ENCODE data around the gene BIK. TPM values are rescaled to one million over a fixed set of nuclear protein-coding genes. Genes with fewer than 3 reads are reported as not detected.

BIK gene
- total and polyA plus RNA-seq, 12 donors, result 0.28 to 0.88 (median 0.57) TPM; not detected in 5

DNA sequence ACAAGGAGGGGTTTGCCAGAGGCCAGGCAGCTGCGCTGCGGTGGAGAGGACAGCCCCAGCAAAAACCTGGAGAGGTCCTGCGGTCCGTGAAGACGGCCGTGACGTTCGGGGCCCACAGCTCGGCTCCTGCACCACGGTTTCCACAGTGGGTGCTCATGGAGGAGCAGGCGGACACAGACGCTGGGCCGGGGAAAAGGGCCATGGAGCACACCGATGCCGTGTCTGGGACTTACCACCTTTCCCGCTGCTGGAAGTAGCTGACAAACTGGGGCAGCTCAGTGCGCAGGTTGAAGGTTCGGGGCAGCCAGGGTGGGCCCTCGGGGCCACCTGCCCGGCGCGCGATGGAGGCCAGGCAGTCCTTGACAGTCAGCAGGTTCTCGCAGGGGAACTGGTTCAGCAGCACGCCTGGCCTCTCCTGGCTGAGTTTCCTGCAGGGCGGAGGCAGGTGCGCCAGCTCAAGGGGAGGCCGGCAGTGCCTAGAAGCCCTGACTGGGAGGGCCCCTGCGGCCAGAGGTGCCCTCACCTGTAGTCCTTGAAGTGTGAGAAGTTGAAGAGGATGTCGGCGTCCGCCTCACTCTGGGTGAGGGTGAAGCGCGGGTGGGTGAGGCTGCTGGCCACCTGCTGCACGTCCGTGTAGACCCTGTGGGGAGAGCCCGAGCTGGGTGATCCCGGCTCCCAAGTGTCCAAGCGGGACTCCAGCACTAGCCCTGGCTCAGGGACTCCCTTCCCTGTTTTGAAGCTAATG is 63.6 kb downstream of the BIK start:
- Histone ChIP-seq H3K27me3 (no peaks in the 10 kb centered on the region), H3K27ac (no peak overlapping the region), H3K4me1 (no peaks in the 10 kb centered on the region), H3K4me3 (no peak overlapping the region), H3K9me3 (no peaks in the 10 kb centered on the region), H3K36me3 (peaks cover 0 to 78% (median 26%) of the 10 kb centered on the region in 9 donors)
- no peak for ATAC-seq
- intact Hi-C loops (cut with DNase I), result no loop called here
- no peak for DNase-seq
- 97 to 98% methylated on average over 39 of the region's 39 CpGs for WGBS, 2 donors
- TF ChIP-seq, protein P1, sequence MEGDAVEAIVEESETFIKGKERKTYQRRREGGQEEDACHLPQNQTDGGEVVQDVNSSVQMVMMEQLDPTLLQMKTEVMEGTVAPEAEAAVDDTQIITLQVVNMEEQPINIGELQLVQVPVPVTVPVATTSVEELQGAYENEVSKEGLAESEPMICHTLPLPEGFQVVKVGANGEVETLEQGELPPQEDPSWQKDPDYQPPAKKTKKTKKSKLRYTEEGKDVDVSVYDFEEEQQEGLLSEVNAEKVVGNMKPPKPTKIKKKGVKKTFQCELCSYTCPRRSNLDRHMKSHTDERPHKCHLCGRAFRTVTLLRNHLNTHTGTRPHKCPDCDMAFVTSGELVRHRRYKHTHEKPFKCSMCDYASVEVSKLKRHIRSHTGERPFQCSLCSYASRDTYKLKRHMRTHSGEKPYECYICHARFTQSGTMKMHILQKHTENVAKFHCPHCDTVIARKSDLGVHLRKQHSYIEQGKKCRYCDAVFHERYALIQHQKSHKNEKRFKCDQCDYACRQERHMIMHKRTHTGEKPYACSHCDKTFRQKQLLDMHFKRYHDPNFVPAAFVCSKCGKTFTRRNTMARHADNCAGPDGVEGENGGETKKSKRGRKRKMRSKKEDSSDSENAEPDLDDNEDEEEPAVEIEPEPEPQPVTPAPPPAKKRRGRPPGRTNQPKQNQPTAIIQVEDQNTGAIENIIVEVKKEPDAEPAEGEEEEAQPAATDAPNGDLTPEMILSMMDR (IDR thresholded peaks at IDR 0.05), result no peak

DNA sequence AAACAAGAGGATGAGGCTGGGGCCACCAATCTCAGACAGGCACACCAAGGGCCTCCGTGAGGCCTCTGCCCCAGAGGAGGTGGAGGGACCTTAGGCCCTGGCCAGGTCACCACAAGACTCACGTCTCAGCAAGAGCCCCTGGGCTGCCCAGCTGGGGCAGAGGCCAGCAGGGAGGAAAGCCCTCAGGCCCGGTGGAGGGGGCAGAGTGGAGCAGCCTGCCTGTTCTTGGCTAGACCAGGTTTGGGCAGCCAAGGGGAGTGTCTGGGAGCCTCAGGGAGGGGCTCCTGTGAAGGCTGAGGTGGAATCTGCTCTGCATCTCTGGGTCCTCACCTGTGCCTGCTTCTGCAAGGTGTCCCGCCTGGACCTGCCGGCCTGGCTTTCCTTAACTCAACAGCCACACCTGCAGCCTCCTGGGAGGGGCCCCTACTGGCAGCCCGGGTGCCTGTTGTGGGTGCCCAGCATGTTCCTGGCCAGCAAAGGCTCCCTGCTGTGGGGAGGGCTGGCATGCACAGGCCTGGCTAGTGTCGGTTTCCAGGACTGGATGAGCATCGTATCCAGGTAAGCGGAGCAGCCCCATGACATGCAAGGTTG is 64.5 kb downstream of the BIK start:
- TF ChIP-seq, protein P1 (IDR thresholded peaks at IDR 0.05), result no peak
- Histone ChIP-seq H3K9me3 (no peaks in the 10 kb centered on the region), H3K4me3 (no peak overlapping the region), H3K4me1 (no peaks in the 10 kb centered on the region), H3K27ac (no peak overlapping the region), H3K27me3 (no peaks in the 10 kb centered on the region), H3K36me3 (peaks cover 0 to 82% (median 26%) of the 10 kb centered on the region in 9 donors)
- 91 to 93% methylated on average over 9 of the region's 9 CpGs for WGBS, 2 donors
- ATAC-seq (no peak), DNase-seq (no peak)
- intact Hi-C loops (cut with DNase I), result no loop called here

DNA sequence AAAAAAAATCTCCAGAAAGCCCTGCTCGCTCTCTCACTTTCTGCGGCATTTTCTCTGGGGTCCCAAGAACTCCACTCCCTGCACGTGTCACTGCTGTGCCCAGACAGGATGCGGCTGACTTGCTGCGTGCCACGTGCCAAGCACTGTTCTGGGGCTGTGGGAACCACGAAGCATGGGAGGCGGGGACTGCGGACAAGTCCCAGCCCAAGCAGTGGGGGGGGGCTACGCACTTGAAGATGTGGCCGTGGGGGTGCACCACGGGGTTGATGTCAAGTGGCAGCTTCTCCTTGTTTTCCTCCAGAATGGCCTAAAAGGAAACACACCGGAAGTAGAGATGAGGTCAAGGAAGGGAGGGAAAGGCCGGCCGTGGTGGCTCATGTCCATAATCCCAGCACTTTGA is 65.5 kb downstream of the BIK start:
- H3K9me3 ChIP-seq, result no peaks in the 10 kb centered on the region
- ATAC-seq (peak in 1 of 8 donors; percentile 11), DNase-seq (no peak)
- WGBS, 2 donors, result 70 to 81% methylated on average over 15 of the region's 15 CpGs
- H3K36me3 ChIP-seq, result peaks cover 0 to 80% (median 24%) of the 10 kb centered on the region in 9 donors
- no peaks in the 10 kb centered on the region for H3K27me3 ChIP-seq
- TF ChIP-seq, protein P1 (IDR thresholded peaks at IDR 0.05), result no peak
- intact Hi-C loops (cut with DNase I), result no loop called here
- H3K27ac ChIP-seq, result no peak overlapping the region
- H3K4me1 ChIP-seq, result no peaks in the 10 kb centered on the region
- no peak overlapping the region for H3K4me3 ChIP-seq

DNA sequence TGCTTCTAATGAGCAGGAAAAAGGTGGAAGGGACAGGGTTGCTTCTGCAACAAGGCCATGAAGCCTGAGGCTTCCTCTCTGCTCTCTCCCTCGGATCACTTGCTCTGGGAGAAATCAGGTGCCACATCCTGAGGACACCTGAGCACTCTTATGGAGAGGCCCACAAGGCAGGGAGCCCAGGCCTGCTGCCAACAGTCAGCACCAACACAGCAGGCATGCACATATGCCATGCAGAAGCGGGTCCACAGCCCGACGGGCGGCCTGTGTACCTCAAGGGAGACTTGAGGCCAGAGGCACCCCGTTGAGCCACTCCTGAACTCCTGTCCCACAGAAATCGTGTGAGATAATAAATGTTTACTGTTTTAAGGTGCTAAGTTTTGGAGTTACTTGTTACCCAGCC is 66.9 kb downstream of the BIK start:
- ATAC-seq (no peak), DNase-seq (no peak)
- 87 to 93% methylated on average over 7 of the region's 7 CpGs for WGBS, 2 donors
- no peaks in the 10 kb centered on the region for H3K4me1 ChIP-seq
- peaks cover 0 to 72% (median 23%) of the 10 kb centered on the region in 9 donors for H3K36me3 ChIP-seq
- TF ChIP-seq, protein P1 (IDR thresholded peaks at IDR 0.05), result no peak
- no peaks in the 10 kb centered on the region for H3K9me3 ChIP-seq
- no peaks in the 10 kb centered on the region for H3K27me3 ChIP-seq
- H3K27ac ChIP-seq, result no peak overlapping the region
- intact Hi-C loops (cut with DNase I), result no loop called here
- H3K4me3 ChIP-seq, result no peak overlapping the region

Other genes with a start within 250 kb of the BIK start
- 10 to 100 TPM; 45.0 to 69.7 (median 57.8) TPM for gene PACSIN2, start 95.6 kb upstream of the BIK start, total RNA-seq
- 10 to 100 TPM; 24.3 to 41.7 TPM for gene PACSIN2, start 95.6 kb upstream of the BIK start, polyA plus RNA-seq
- gene TTLL1, start 21.4 kb upstream of the BIK start, total RNA-seq, result 10 to 100 TPM in 7 of 10 donors, 1 to 10 TPM in 3; 7.2 to 14.5 (median 11.0) TPM
- 1 to 10 TPM; 4.5 to 5.7 TPM for gene TTLL1, start 21.4 kb upstream of the BIK start, polyA plus RNA-seq
- gene MCAT, start 32.6 kb downstream of the BIK start, total RNA-seq, result 10 to 100 TPM; 12.8 to 18.2 (median 15.2) TPM
- 10 to 100 TPM; 17.6 to 33.4 TPM for gene MCAT, start 32.6 kb downstream of the BIK start, polyA plus RNA-seq
- gene TSPO, start 40.8 kb downstream of the BIK start, total RNA-seq, result 100 to 1,000 TPM in 4 of 10 donors, 10 to 100 TPM in 6; 84.7 to 173 (median 99.0) TPM
- gene TSPO, start 40.8 kb downstream of the BIK start, polyA plus RNA-seq, result 100 to 1,000 TPM; 231 to 258 TPM
- 10 to 100 TPM in 4 of 10 donors, 1 to 10 TPM in 6; 8.0 to 18.9 (median 9.6) TPM for gene TTLL12, start 76.4 kb downstream of the BIK start, total RNA-seq
- gene TTLL12, start 76.4 kb downstream of the BIK start, polyA plus RNA-seq, result 10 to 100 TPM in 1 of 2 donors, 1 to 10 TPM in 1; 8.1 to 16.7 TPM
- under 1 TPM in 9 of 10 donors, not detected in 1; 0.05 to 0.60 (median 0.23) TPM for gene SCUBE1, start 232.6 kb downstream of the BIK start, total RNA-seq
- under 1 TPM; 0.01 to 0.07 TPM for gene SCUBE1, start 232.6 kb downstream of the BIK start, polyA plus RNA-seq

Data from heart right ventricle (tissue), 16 donors.